IPS-15b (cell line): ENCODE data around the gene GUCA1C.

Experiments used
- H3K27me3 ChIP-seq: one replicate; pipeline ENCODE4 v1.6.1; 2013; ENCODE audit warnings: low read length; ENCODE audit not compliant: control insufficient read depth, insufficient read depth
- H3K36me3 ChIP-seq: one replicate; pipeline ENCODE4 v1.6.1; 2013; ENCODE audit warnings: low read length; ENCODE audit not compliant: control insufficient read depth, insufficient read depth
- H3K4me1 ChIP-seq: one replicate; pipeline ENCODE4 v1.6.1; 2013; ENCODE audit warnings: mild to moderate bottlenecking, low read length; ENCODE audit not compliant: control insufficient read depth, insufficient read depth
- H3K4me3 ChIP-seq: one replicate; pipeline ENCODE4 v1.5.1; 2013; ENCODE audit warnings: low read depth, low read length
- H3K9ac ChIP-seq: one replicate; pipeline ENCODE4 v1.6.1; 2013; ENCODE audit warnings: low read depth, mild to moderate bottlenecking, low read length
- H3K9me3 ChIP-seq: one replicate; pipeline ENCODE4 v1.6.1; 2013; ENCODE audit warnings: mild to moderate bottlenecking, low read length; ENCODE audit not compliant: control insufficient read depth, insufficient read depth

The GUCA1C gene

GRCh38 chr3:108947855-108948254, 5.8 kb downstream of the GUCA1C start:
- Histone ChIP-seq H3K9me3 (no peaks in the 10 kb centered on the region), H3K4me3 (no peak overlapping the region), H3K36me3 (no peaks in the 10 kb centered on the region), H3K4me1 (no peaks in the 10 kb centered on the region), H3K9ac (no peak overlapping the region), H3K27me3 (no peaks in the 10 kb centered on the region)

GRCh38 chr3:108946292-108947285, 7.1 kb downstream of the GUCA1C start:
- H3K4me3 ChIP-seq, result no peak overlapping the region
- no peaks in the 10 kb centered on the region for H3K36me3 ChIP-seq
- no peaks in the 10 kb centered on the region for H3K27me3 ChIP-seq
- H3K9ac ChIP-seq, result no peak overlapping the region
- no peaks in the 10 kb centered on the region for H3K4me1 ChIP-seq
- no peaks in the 10 kb centered on the region for H3K9me3 ChIP-seq

GRCh38 chr3:108940568-108941263, 13.0 kb downstream of the GUCA1C start:
- no peaks in the 10 kb centered on the region for H3K27me3 ChIP-seq
- no peak overlapping the region for H3K4me3 ChIP-seq
- H3K9ac ChIP-seq, result no peak overlapping the region
- H3K4me1 ChIP-seq, result no peaks in the 10 kb centered on the region
- H3K36me3 ChIP-seq, result no peaks in the 10 kb centered on the region
- H3K9me3 ChIP-seq, result no peaks in the 10 kb centered on the region

- Histone ChIP-seq H3K27me3 (no peaks in the 10 kb centered on the region), H3K36me3 (no peaks in the 10 kb centered on the region), H3K4me1 (no peaks in the 10 kb centered on the region), H3K4me3 (no peak overlapping the region), H3K9me3 (no peaks in the 10 kb centered on the region), H3K9ac (no peak overlapping the region)
Observed at GRCh38 chr3:108940166-108940565, 13.5 kb downstream of the GUCA1C start.

- no peaks in the 10 kb centered on the region for H3K27me3 ChIP-seq
- H3K4me3 ChIP-seq, result no peak overlapping the region
- H3K4me1 ChIP-seq, result no peaks in the 10 kb centered on the region
- H3K9ac ChIP-seq, result no peak overlapping the region
- no peaks in the 10 kb centered on the region for H3K9me3 ChIP-seq
- no peaks in the 10 kb centered on the region for H3K36me3 ChIP-seq
Observed at GRCh38 chr3:108936924-108937689, 16.6 kb downstream of the GUCA1C start.

- no peaks in the 10 kb centered on the region for H3K36me3 ChIP-seq
- H3K9ac ChIP-seq, result no peak overlapping the region
- no peak overlapping the region for H3K4me3 ChIP-seq
- H3K9me3 ChIP-seq, result no peaks in the 10 kb centered on the region
- no peaks in the 10 kb centered on the region for H3K27me3 ChIP-seq
- no peaks in the 10 kb centered on the region for H3K4me1 ChIP-seq
Observed at GRCh38 chr3:108931035-108931434, 22.6 kb downstream of the GUCA1C start.

GRCh38 chr3:108918866-108919265, 34.8 kb downstream of the GUCA1C start:
- no peaks in the 10 kb centered on the region for H3K27me3 ChIP-seq
- H3K9me3 ChIP-seq, result no peaks in the 10 kb centered on the region
- H3K4me3 ChIP-seq, result no peak overlapping the region
- H3K9ac ChIP-seq, result no peak overlapping the region
- H3K36me3 ChIP-seq, result no peaks in the 10 kb centered on the region
- no peaks in the 10 kb centered on the region for H3K4me1 ChIP-seq

GRCh38 chr3:108914774-108915641, 38.7 kb downstream of the GUCA1C start:
- H3K4me3 ChIP-seq, result no peak overlapping the region
- no peaks in the 10 kb centered on the region for H3K4me1 ChIP-seq
- no peaks in the 10 kb centered on the region for H3K36me3 ChIP-seq
- H3K9me3 ChIP-seq, result no peaks in the 10 kb centered on the region
- H3K27me3 ChIP-seq, result no peaks in the 10 kb centered on the region
- no peak overlapping the region for H3K9ac ChIP-seq

- Histone ChIP-seq H3K36me3 (no peaks in the 10 kb centered on the region), H3K9me3 (no peaks in the 10 kb centered on the region), H3K9ac (no peak overlapping the region), H3K4me3 (no peak overlapping the region), H3K4me1 (no peaks in the 10 kb centered on the region), H3K27me3 (no peaks in the 10 kb centered on the region)
Observed at GRCh38 chr3:108909799-108910198, 43.9 kb downstream of the GUCA1C start.

- Histone ChIP-seq H3K4me1 (no peaks in the 10 kb centered on the region), H3K9me3 (no peaks in the 10 kb centered on the region)
Observed at GRCh38 chr3:108907194-108907593, 46.5 kb downstream of the GUCA1C start.

GRCh38 chr3:108899530-108899929, 54.1 kb downstream of the GUCA1C start:
- Histone ChIP-seq H3K4me1 (no peaks in the 10 kb centered on the region), H3K9me3 (no peaks in the 10 kb centered on the region), H3K9ac (no peak overlapping the region), H3K36me3 (no peaks in the 10 kb centered on the region), H3K27me3 (no peaks in the 10 kb centered on the region), H3K4me3 (no peak overlapping the region)

More at GRCh38 chr3:108907194-108907593, 46.5 kb downstream of the GUCA1C start:
- Histone ChIP-seq H3K36me3 (no peaks in the 10 kb centered on the region), H3K27me3 (no peaks in the 10 kb centered on the region), H3K4me3 (no peak overlapping the region), H3K9ac (no peak overlapping the region)
